ENCODE results near the gene PLPPR5.
"Not testable (repeated sequence)": the region's sequence is repeated elsewhere in the genome, so short reads cannot be mapped to it uniquely, and the experiment has no call there.

Gene PLPPR5

DNA sequence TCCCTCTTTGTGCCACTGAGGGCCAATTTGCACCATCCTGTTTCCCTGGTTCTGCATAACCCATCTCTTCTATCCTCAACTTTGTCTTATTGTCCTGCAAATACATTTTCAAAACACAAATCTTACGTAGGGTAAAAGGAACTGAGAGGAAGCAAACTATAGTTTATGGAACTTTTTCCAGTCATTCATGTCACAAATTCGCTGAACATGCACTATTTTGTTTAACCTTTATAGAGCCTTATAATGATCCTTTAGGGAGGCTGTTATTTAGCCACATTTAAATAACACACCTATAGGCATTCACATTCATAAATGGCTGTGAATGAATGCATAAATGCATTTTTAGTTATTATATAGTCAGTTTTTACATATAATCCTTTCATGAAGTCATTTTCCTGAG lies 85.0 kb downstream of the PLPPR5 start:
- in situ Hi-C loops (cut with MboI; ENCODE audit: low sequenced_read_pairs): no loop called here

DNA sequence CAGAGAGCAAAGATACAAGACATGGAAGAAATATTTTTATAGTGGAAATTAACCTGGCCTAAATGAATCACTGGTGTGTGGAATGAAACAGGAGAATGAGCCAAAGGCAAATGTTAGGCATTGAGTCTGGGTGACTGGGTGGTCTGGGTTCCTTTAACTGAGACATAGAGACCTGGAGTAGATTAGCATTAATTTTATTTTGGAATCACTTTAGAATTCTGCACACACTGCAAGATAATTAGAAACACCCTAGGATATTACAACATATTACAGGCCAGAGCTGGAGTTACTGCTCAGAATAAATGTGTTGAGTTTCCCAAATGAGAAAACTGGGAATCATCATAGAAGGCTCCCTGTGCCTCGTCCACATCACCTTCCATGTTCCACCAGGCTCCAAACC lies 85.5 kb downstream of the PLPPR5 start:
- in situ Hi-C loops (cut with MboI; ENCODE audit: low sequenced_read_pairs): no loop called here

- in situ Hi-C loops (cut with MboI; ENCODE audit: low sequenced_read_pairs): no loop called here
Measured at GRCh38 chr1:98914547-98914946, 90.1 kb downstream of the PLPPR5 start.

DNA sequence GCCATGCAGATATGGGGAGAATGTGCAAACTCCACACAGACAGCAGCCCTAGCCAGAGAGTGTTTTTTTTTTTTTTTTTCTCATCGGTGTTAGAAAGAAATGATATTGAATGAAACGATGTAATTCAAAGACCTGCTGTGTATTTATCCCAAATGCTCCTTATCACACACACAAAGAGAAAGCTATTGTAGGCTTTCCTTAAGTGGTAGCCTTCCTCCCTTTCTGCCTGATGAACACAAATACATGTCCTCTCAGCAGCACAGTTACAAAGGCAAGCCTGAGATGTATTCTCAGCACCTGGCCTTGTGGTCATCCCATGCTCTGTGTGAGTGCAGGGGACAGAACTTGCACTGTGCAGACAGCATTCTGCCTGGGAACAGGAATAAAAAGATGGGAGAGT lies 93.8 kb downstream of the PLPPR5 start:
- in situ Hi-C loops (cut with MboI; ENCODE audit: low sequenced_read_pairs): no loop called here

GRCh38 chr1:98908980-98909379 lies 95.7 kb downstream of the PLPPR5 start:
- in situ Hi-C loops (cut with MboI; ENCODE audit: low sequenced_read_pairs): no loop called here

- in situ Hi-C loops (cut with MboI; ENCODE audit: low sequenced_read_pairs): no loop called here
Measured at GRCh38 chr1:98906809-98907208, 97.9 kb downstream of the PLPPR5 start.

DNA sequence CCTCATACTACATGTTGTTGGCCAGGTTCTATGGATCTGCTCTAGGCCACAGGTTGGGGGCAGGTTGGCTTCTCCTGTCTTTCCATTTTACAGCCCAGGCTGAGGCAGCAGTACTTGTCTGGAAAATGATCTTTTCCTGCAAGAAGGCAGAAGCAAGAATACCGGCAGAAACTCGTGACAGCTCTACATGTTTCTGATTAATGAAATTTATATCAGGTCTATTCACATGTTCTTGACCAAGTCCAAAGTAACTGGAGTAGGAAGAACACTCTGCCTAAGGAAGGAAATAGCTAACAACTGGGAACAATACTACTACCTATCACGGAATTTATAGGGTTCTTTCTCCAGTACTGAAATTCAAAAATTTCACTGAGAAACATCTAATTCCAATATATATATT lies 98.3 kb downstream of the PLPPR5 start:
- in situ Hi-C loops (cut with MboI; ENCODE audit: low sequenced_read_pairs): no loop called here

DNA sequence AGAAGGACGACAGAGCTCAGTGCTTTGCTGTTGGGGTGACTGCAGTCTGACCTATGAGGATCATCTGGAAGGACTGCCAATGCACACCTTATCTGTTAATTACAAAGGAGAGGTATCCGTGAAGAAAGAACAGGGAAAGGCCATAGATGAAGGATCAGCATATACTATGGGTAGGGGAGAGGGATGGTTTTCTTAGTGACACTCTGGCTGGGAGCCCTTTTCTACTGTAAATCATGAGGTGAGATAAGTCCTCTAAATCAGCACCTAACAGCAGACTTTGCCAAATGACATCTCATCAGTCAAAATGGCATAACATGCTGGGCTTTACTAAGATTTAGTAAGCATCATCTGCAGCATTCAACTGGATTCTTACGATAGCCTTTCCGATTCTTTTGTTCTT lies 100.0 kb downstream of the PLPPR5 start:
- in situ Hi-C loops (cut with MboI; ENCODE audit: low sequenced_read_pairs): no loop called here

- in situ Hi-C loops (cut with MboI; ENCODE audit: low sequenced_read_pairs): no loop called here
Measured at GRCh38 chr1:98903726-98904125, 100.9 kb downstream of the PLPPR5 start.

- in situ Hi-C loops (cut with MboI; ENCODE audit: low sequenced_read_pairs): no loop called here
Measured at GRCh38 chr1:98903261-98903660, 101.4 kb downstream of the PLPPR5 start.

GRCh38 chr1:98898940-98899339 lies 105.7 kb downstream of the PLPPR5 start:
- in situ Hi-C loops (cut with MboI; ENCODE audit: low sequenced_read_pairs): no loop called here

GRCh38 chr1:98897479-98897878 lies 107.2 kb downstream of the PLPPR5 start:
- in situ Hi-C loops (cut with MboI; ENCODE audit: low sequenced_read_pairs): no loop called here

GRCh38 chr1:98896711-98897445 lies 107.8 kb downstream of the PLPPR5 start:
- in situ Hi-C loops (cut with MboI; ENCODE audit: low sequenced_read_pairs): no loop called here

- in situ Hi-C loops (cut with MboI; ENCODE audit: low sequenced_read_pairs): no loop called here
Measured at GRCh38 chr1:98893371-98893770, 111.3 kb downstream of the PLPPR5 start.

DNA sequence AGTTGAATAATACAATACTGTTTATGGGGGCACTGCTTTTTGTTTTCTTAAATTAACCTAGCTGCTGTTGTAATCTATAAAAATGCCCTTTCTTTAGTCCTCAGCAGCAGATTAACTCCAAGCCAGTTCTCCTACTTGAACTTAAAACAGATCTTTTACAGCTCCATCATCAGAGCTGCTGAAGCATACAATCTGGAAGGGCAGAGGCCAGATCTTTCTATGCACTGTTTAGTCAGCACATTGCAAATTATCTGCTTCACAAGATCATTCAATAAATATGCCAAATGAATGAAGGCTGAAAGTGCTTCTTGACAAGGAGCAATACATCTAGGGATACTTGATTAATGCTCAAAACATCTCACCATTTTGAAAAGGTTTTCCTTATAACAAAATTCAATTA lies 115.8 kb downstream of the PLPPR5 start:
- in situ Hi-C loops (cut with MboI; ENCODE audit: low sequenced_read_pairs): no loop called here

- in situ Hi-C loops (cut with MboI; ENCODE audit: low sequenced_read_pairs): no loop called here
Measured at GRCh38 chr1:98887507-98887906, 117.2 kb downstream of the PLPPR5 start.

- in situ Hi-C loops (cut with MboI; ENCODE audit: low sequenced_read_pairs): no loop called here
Measured at GRCh38 chr1:98884864-98885263, 119.8 kb downstream of the PLPPR5 start.

GRCh38 chr1:98881901-98882300 lies 122.8 kb downstream of the PLPPR5 start:
- in situ Hi-C loops (cut with MboI; ENCODE audit: low sequenced_read_pairs): no loop called here

GRCh38 chr1:98881234-98881633 lies 123.4 kb downstream of the PLPPR5 start:
- in situ Hi-C loops (cut with MboI; ENCODE audit: low sequenced_read_pairs): not testable (repeated sequence)

DNA sequence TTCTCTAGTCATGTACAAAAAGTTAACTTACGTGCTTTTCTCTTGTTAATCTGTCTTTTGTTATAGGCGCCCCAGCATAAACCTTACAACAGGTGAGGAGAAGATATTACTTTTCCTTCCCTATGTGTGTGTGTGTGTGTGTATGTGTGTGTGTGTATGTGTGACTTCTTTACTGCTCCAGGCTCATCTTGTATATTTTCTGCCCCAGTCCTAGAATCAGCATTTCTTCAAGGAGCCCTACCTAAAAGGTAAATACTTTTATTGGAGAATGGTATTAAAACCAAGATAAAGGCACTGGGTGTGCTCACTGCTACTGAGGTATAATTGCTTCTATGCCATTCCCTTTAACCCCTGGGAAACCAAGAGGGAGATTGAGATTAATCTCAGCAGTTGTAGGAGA lies 129.8 kb downstream of the PLPPR5 start:
- in situ Hi-C loops (cut with MboI; ENCODE audit: low sequenced_read_pairs): no loop called here

GRCh38 chr1:98870959-98871903 lies 133.4 kb downstream of the PLPPR5 start:
- in situ Hi-C loops (cut with MboI; ENCODE audit: low sequenced_read_pairs): no loop called here

GRCh38 chr1:98865796-98866195 lies 138.9 kb downstream of the PLPPR5 start:
- in situ Hi-C loops (cut with MboI; ENCODE audit: low sequenced_read_pairs): no loop called here

Data from HL-60/S4 treated with retinoic acid at 250 ng/mL for 4 days and 3 days (cell line).